Mesendoderm (in vitro differentiated cells): ENCODE data around the gene PPP1R14C.
A peak's percentile ranks its signal among the peaks of the same experiment; 100 is the strongest.

Source experiments
- DNase-seq: peaks from one replicate; pipeline ENCODE4 v3.0.0; 2013
- H2AK5ac ChIP-seq: 2 replicates; pipeline ENCODE4 v1.6.1; 2013; ENCODE audit warnings: low read length, inconsistent platforms
- H2BK120ac ChIP-seq: 2 replicates; pipeline ENCODE4 v1.6.1; 2013; ENCODE audit warnings: low read depth, mild to moderate bottlenecking, low read length, moderate library complexity, mixed read lengths
- H2BK15ac ChIP-seq: replicated peaks from 2 replicates; pipeline ENCODE4 v1.6.1; 2013; ENCODE audit warnings: low read depth, mild to moderate bottlenecking, moderate library complexity
- H2BK5ac ChIP-seq: 2 replicates; pipeline ENCODE4 v1.6.1; 2013; ENCODE audit warnings: low read length, inconsistent platforms
- H3K18ac ChIP-seq: 2 replicates; pipeline ENCODE4 v1.6.1; 2013; ENCODE audit warnings: mild to moderate bottlenecking, low read length, mixed read lengths
- H3K23ac ChIP-seq: one replicate; pipeline ENCODE4 v1.6.1; 2013; ENCODE audit warnings: low read length
- H3K27ac ChIP-seq: 2 replicates; pipeline ENCODE4 v1.5.1; 2013; ENCODE audit warnings: low read depth, mild to moderate bottlenecking, inconsistent platforms, low read length, moderate library complexity
- H3K27me3 ChIP-seq: 2 replicates; pipeline ENCODE4 v1.6.1; 2013; ENCODE audit warnings: low read length, control low read depth, mild to moderate bottlenecking, inconsistent platforms; ENCODE audit not compliant: insufficient read depth, poor library complexity
- H3K36me3 ChIP-seq: 2 replicates; pipeline ENCODE4 v1.6.1; 2013; ENCODE audit warnings: low read length, inconsistent platforms; ENCODE audit not compliant: control insufficient read depth, insufficient read depth
- H3K4ac ChIP-seq: one replicate; pipeline ENCODE4 v1.6.1; 2013; ENCODE audit warnings: low read depth, mild to moderate bottlenecking, low read length, moderate library complexity
- H3K4me1 ChIP-seq: 2 replicates; pipeline ENCODE4 v1.6.1; 2013; ENCODE audit warnings: low read depth, low read length, inconsistent platforms; ENCODE audit not compliant: control insufficient read depth
- H3K4me2 ChIP-seq: 2 replicates; pipeline ENCODE4 v1.6.1; 2013; ENCODE audit warnings: low read length
- H3K4me3 ChIP-seq: 2 replicates; pipeline ENCODE4 v1.5.1; 2013; ENCODE audit warnings: mild to moderate bottlenecking, low read length
- H3K56ac ChIP-seq: one replicate; pipeline ENCODE4 v1.6.1; 2013; ENCODE audit warnings: low read length
- H3K79me1 ChIP-seq: 2 replicates; pipeline ENCODE4 v1.6.1; 2013; ENCODE audit warnings: low read length, inconsistent platforms
- H3K79me2 ChIP-seq: 2 replicates; pipeline ENCODE4 v1.6.1; 2013; ENCODE audit warnings: mild to moderate bottlenecking, low read length; ENCODE audit not compliant: control insufficient read depth, insufficient read depth
- H3K9ac ChIP-seq: 2 replicates; pipeline ENCODE4 v1.6.1; 2013; ENCODE audit warnings: low read length, inconsistent platforms
- H4K5ac ChIP-seq: one replicate; pipeline ENCODE4 v1.6.1; 2013; ENCODE audit warnings: low read length
- H4K8ac ChIP-seq: one replicate; pipeline ENCODE4 v1.6.1; 2013; ENCODE audit warnings: low read depth, mild to moderate bottlenecking, control low read depth, low read length, moderate library complexity
- whole genome bisulfite sequencing: extraction: QIAGEN DNeasy Blood & Tissue Kit; methylation state at CpG from one replicate; pipeline ENCODE4 v1.1.7; 2013; ENCODE audit warnings: low lambda C conversion rate, missing lambda C conversion rate; ENCODE audit not compliant: insufficient coverage; ENCODE audit errors: extremely low coverage; 5-methylcytosine and 5-hydroxymethylcytosine counted together

Gene PPP1R14C

DNA sequence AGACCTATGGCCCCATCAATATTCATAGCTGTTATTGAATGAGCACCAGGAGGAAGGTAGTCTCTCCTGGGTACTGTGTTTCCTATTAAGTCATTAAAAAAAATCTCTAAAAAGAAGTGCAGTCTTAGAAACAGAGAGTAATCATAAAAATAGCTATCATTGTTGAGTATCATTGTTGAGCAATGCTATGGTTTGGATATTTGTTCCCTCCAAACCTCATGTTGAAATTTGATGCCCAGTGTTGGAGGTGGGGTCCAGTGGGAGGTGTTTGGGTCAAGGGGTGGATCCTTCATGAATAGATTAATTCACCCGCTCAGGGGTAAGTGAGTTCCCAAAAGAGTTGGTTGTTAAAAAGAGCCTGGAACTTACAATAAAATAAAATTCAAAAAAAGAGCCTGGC is 137.9 kb downstream of the PPP1R14C start:
- WGBS = no CpG with 5 or more reads among the region's 1 CpG
- Histone ChIP-seq H3K4me2 (no peak overlapping the region), H3K4me1 (no peaks in the 10 kb centered on the region), H3K27ac (no peak overlapping the region), H3K56ac (no peak overlapping the region), H3K23ac (no peak overlapping the region), H3K9ac (no peak overlapping the region), H3K18ac (no peak overlapping the region), H3K79me2 (no peaks in the 10 kb centered on the region), H2BK5ac (no peak overlapping the region), H3K27me3 (no peaks in the 10 kb centered on the region), H2BK120ac (no peak overlapping the region), H4K5ac (no peak overlapping the region), H3K4ac (no peak overlapping the region), H3K79me1 (no peaks in the 10 kb centered on the region), H2AK5ac (no peak overlapping the region), H3K36me3 (no peaks in the 10 kb centered on the region), H2BK15ac (no peak overlapping the region), H4K8ac (no peak overlapping the region), H3K4me3 (no peak overlapping the region)
- no peak for DNase-seq

DNA sequence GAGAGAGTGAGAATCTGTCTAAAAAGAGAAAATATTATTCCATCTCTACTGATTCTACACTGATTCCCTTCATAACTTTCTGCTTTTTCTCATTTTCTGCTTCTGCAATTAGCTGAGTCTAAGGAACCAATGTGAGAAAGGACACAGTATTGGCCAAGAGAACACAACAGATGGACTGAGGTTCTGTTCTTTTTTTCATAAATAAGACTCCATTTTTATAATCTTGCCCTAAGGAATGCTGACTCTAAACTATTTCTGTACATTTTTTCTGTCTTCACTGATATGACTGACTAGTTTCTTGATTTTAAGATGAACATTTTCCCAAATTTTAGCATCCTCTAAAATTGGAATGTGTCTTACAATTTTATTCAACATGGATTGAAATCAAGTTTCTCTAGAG is 138.9 kb downstream of the PPP1R14C start:
- no peaks in the 10 kb centered on the region for H3K79me2 ChIP-seq
- H3K36me3 ChIP-seq = no peaks in the 10 kb centered on the region
- H2AK5ac ChIP-seq = no peak overlapping the region
- H3K56ac ChIP-seq = no peak overlapping the region
- H3K23ac ChIP-seq = no peak overlapping the region
- DNase-seq = no peak
- no peak overlapping the region for H2BK5ac ChIP-seq
- H3K4me1 ChIP-seq = no peaks in the 10 kb centered on the region
- H3K9ac ChIP-seq = no peak overlapping the region
- H4K5ac ChIP-seq = no peak overlapping the region
- H3K27me3 ChIP-seq = no peaks in the 10 kb centered on the region
- no peak overlapping the region for H3K18ac ChIP-seq
- no peak overlapping the region for H3K27ac ChIP-seq
- no peak overlapping the region for H2BK15ac ChIP-seq
- no peak overlapping the region for H3K4ac ChIP-seq
- H4K8ac ChIP-seq = no peak overlapping the region
- H3K79me1 ChIP-seq = no peaks in the 10 kb centered on the region
- no peak overlapping the region for H2BK120ac ChIP-seq
- no peak overlapping the region for H3K4me2 ChIP-seq
- H3K4me3 ChIP-seq = no peak overlapping the region

DNA sequence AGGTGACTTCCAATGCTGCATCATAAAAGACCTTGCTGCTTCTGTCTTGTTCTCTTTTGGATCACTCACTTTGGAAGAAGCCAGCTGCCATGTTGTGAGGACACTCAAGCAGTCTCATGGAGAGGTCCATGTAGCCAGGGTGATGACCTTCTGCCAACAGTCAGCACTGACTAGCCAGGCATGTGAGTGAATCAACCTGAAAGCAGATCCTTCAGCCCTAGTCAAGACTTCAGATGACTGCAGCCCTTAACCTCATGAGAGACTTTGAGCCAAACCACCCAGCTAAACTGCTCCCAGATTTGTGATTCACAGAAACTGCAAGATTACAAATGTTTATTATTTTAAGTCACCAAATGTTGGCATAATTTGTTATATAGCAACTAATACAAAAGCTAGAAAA is 140.0 kb downstream of the PPP1R14C start:
- Histone ChIP-seq H4K8ac (no peak overlapping the region), H2BK120ac (no peak overlapping the region), H3K56ac (no peak overlapping the region), H3K4me1 (no peaks in the 10 kb centered on the region), H2AK5ac (no peak overlapping the region), H3K9ac (no peak overlapping the region), H3K36me3 (no peaks in the 10 kb centered on the region), H3K18ac (no peak overlapping the region), H3K79me2 (no peaks in the 10 kb centered on the region), H3K23ac (no peak overlapping the region), H3K79me1 (no peaks in the 10 kb centered on the region), H2BK5ac (no peak overlapping the region), H2BK15ac (no peak overlapping the region), H3K4me2 (no peak overlapping the region), H4K5ac (no peak overlapping the region), H3K27ac (no peak overlapping the region), H3K4ac (no peak overlapping the region), H3K27me3 (no peaks in the 10 kb centered on the region), H3K4me3 (no peak overlapping the region)
- no peak for DNase-seq

DNA sequence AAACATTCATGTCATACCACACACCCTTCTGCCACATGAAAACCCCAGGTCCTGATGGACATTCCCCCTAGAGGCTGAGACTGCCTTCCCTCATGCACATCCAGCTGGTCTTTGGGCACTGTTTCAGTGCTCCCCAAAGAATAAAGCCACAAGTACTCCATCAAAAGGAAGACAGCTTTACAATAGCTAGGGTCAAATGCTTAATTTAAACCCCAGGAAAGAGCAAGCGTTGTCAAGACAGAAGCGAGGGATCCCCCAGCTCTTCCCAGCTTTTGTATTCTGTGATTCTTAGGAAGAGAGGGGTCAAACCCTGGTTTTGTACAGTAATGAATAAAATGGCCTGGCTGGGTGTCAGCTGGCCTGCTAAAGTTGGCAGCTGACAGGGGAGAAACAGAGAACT is 143.6 kb downstream of the PPP1R14C start:
- no peak overlapping the region for H4K8ac ChIP-seq
- H3K27ac ChIP-seq = no peak overlapping the region
- no peaks in the 10 kb centered on the region for H3K36me3 ChIP-seq
- DNase-seq = no peak
- no peak overlapping the region for H2BK5ac ChIP-seq
- H3K56ac ChIP-seq = no peak overlapping the region
- H3K79me2 ChIP-seq = no peaks in the 10 kb centered on the region
- H3K4me1 ChIP-seq = no peaks in the 10 kb centered on the region
- H2BK120ac ChIP-seq = no peak overlapping the region
- H3K4me3 ChIP-seq = no peak overlapping the region
- no peak overlapping the region for H2AK5ac ChIP-seq
- no peak overlapping the region for H2BK15ac ChIP-seq
- H3K23ac ChIP-seq = no peak overlapping the region
- H3K9ac ChIP-seq = no peak overlapping the region
- no peak overlapping the region for H4K5ac ChIP-seq
- no peak overlapping the region for H3K4me2 ChIP-seq
- no peak overlapping the region for H3K18ac ChIP-seq
- no peaks in the 10 kb centered on the region for H3K27me3 ChIP-seq
- no CpG with 5 or more reads among the region's 2 CpGs for WGBS
- H3K79me1 ChIP-seq = no peaks in the 10 kb centered on the region
- no peak overlapping the region for H3K4ac ChIP-seq

DNA sequence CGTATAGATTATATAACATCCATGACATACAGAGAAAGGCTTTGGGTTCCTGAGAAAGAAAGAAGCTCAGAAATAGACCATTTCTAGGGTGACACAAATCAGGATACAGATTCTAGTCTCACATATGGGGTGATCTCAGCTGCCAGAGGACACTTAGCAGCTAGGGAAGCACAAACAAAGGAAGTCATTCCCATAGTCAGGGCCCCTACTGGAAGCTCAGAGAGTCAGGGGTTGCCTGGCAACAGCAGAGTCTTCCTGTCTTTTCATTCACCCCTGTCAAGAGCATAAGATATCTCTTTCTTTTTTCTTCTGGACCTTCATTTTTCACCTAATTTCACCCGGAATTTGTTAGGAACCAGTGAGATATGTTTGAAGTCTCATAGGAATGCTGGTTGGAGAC is 144.1 kb downstream of the PPP1R14C start:
- peak; percentile 44 for DNase-seq
- H3K79me1 ChIP-seq = no peaks in the 10 kb centered on the region
- no peak overlapping the region for H3K27ac ChIP-seq
- no peaks in the 10 kb centered on the region for H3K4me1 ChIP-seq
- no peak overlapping the region for H2AK5ac ChIP-seq
- no CpG with 5 or more reads among the region's 2 CpGs for WGBS
- no peak overlapping the region for H3K4me3 ChIP-seq
- no peak overlapping the region for H3K4me2 ChIP-seq
- H3K27me3 ChIP-seq = no peaks in the 10 kb centered on the region
- H4K5ac ChIP-seq = no peak overlapping the region
- H3K36me3 ChIP-seq = no peaks in the 10 kb centered on the region
- H3K18ac ChIP-seq = no peak overlapping the region
- no peak overlapping the region for H3K56ac ChIP-seq
- H3K79me2 ChIP-seq = no peaks in the 10 kb centered on the region
- no peak overlapping the region for H3K4ac ChIP-seq
- H3K23ac ChIP-seq = no peak overlapping the region
- H2BK120ac ChIP-seq = no peak overlapping the region
- no peak overlapping the region for H2BK15ac ChIP-seq
- no peak overlapping the region for H4K8ac ChIP-seq
- no peak overlapping the region for H3K9ac ChIP-seq
- H2BK5ac ChIP-seq = no peak overlapping the region

DNA sequence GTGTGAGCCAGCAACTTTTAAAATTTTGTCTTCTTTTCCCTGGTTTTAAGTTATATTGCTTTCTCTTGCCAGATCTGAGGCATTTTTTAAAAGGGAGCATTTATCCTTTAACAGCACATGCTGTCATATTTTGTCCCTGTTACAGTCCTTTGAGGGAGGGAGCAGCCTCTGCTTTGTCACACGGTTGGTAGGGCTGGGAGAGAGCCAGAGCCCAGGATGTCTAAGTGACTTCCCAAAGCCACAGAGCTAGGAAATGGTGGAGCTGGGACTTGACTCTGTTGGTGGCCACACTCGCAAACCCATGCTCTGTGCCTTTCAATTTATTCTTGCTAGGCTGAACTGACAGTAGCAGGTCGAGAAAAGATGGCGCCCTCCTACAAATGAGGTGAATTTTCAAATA is 145.6 kb downstream of the PPP1R14C start:
- H2BK120ac ChIP-seq = no peak overlapping the region
- no peak overlapping the region for H3K18ac ChIP-seq
- no peak overlapping the region for H3K56ac ChIP-seq
- no peaks in the 10 kb centered on the region for H3K79me1 ChIP-seq
- no peak overlapping the region for H3K27ac ChIP-seq
- no peaks in the 10 kb centered on the region for H3K79me2 ChIP-seq
- WGBS = no CpG with 5 or more reads among the region's 4 CpGs
- no peaks in the 10 kb centered on the region for H3K36me3 ChIP-seq
- no peak overlapping the region for H2AK5ac ChIP-seq
- H3K23ac ChIP-seq = no peak overlapping the region
- H3K9ac ChIP-seq = no peak overlapping the region
- no peak overlapping the region for H3K4me2 ChIP-seq
- H3K4ac ChIP-seq = no peak overlapping the region
- H4K5ac ChIP-seq = no peak overlapping the region
- H4K8ac ChIP-seq = no peak overlapping the region
- DNase-seq = no peak
- H3K4me3 ChIP-seq = no peak overlapping the region
- H3K27me3 ChIP-seq = no peaks in the 10 kb centered on the region
- no peaks in the 10 kb centered on the region for H3K4me1 ChIP-seq
- no peak overlapping the region for H2BK15ac ChIP-seq
- no peak overlapping the region for H2BK5ac ChIP-seq
